GM18526 (cell line): ENCODE data around the gene SEMG2.

ENCODE experiments used
- POLR2A ChIP-seq: IDR thresholded peaks from 3 replicates; pipeline ENCODE4 v1.6.1; 2011; ENCODE audit not compliant: insufficient read length; ENCODE audit errors: extremely low read depth

Gene SEMG2

GRCh38 chr20:45221076-45221475, at the start of gene SEMG2:
SEMG2 (plus strand) TSS chr20:45221373; CDS start chr20:45221390, 17 bp downstream.
- no peak for TF ChIP-seq POLR2A

DNA sequence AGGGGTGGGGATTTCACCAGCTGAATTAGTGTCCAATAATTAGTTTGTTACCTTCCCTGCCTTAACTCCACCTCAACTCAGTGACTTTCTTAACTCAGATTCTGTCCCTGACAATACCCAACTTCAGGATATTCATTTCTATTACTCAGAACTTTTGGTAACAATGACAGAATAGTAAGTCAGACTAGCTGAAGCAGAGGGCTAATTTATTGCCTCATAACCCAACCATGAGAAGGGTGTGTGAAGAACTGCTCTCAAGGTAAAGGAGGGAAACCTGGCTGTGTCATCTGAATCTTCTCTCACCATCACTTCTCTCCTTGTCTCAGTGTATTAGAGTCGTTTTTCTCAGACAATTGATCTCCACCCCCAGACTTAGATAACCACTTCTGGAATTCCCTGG, 47.7 kb upstream of the SEMG2 start:
- no peak for TF ChIP-seq POLR2A

GRCh38 chr20:45174434-45175364, 46.5 kb upstream of the SEMG2 start, which contains the start of gene PI3:
PI3 (plus strand) TSS chr20:45174902; CDS start chr20:45174923, 21 bp downstream.
- TF ChIP-seq POLR2A: no peak

- no peak for TF ChIP-seq POLR2A
Observed at GRCh38 chr20:45176526-45177267, 44.5 kb upstream of the SEMG2 start.

GRCh38 chr20:45179166-45179565, 42.0 kb upstream of the SEMG2 start:
- no peak for TF ChIP-seq POLR2A

- TF ChIP-seq POLR2A: no peak
Observed at GRCh38 chr20:45181639-45182038, 39.5 kb upstream of the SEMG2 start.

DNA sequence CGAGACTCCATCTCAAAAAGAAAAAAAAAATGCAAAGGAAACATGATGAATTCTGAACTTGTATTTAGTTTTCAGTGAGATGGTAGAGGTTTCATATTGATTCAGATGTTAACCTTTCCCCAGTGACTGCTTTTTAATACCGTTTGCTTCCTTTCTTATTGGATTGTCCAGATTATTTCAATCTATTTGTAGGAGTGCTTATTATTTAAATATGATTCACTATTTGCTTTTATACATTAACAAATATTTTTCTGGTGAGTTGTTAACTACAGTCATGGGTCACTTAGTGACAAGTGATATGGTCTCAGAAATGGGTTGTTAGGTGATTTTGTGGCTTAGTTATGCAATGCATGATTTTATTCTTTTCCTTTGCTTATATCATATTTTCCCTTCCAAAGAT, 38.1 kb upstream of the SEMG2 start:
- no peak for TF ChIP-seq POLR2A

DNA sequence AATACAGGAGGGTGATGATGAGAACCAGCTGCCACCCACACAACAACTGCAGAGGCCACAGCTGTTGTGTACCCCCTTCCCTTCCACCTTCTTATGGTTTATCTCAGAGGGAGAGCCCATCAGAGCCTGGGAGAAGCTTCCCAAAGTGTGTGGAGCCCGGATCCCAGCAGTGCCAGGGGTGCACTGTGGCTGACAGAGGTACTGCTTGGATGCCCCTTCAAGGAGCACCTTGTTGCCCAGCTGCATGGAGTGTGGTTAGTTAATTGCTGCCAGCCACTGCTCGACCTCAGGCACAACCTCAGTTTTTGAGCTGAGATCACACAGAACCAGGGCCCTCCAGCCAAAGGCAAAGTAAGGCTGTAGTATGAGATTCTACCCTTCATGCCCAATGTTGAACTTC, 33.5 kb upstream of the SEMG2 start:
- TF ChIP-seq POLR2A: no peak

DNA sequence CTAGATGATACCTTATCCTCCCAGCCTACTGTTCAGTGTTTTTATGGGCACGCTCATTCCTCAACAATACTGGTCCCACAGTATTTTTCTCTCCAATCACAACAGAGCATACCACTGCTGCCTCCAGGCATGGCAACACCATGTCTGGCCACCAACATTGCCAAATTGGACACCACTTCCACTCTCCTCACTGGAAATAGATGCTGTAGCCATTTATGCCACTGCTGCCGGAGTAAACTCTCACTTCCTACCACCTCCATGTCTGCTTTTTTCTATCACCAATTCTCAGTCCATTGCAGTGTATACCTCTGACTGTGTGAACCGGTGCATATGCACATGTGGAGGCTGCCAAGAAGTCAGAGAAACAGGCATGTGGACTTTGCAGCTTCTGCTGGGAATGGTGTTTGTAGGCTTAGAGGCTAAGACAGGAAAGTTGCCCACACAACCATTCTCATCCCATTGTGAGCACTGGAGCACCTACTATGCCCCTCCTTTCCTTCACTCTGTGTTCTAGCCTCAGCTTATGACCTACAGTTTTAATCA, 32.0 kb upstream of the SEMG2 start:
- TF ChIP-seq POLR2A: no peak

DNA sequence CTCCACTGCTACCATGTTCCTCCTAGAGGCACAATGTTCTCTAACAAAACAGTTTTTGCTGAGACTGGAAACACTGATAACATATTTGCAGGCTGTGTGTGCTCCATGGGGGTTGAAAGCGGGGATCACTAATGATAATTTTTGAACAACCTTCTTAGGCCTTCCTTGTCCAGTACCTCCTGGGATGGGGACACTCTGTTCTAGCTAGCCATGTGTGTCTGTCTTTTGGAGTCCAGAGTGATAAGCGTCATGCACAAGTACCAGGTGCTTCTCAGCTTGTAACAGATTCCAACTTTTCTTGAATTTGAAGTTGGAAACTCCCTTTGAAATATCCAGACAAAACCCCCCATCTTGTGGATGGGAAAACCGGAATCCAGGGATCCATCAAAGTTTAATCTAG, 31.3 kb upstream of the SEMG2 start:
- no peak for TF ChIP-seq POLR2A

DNA sequence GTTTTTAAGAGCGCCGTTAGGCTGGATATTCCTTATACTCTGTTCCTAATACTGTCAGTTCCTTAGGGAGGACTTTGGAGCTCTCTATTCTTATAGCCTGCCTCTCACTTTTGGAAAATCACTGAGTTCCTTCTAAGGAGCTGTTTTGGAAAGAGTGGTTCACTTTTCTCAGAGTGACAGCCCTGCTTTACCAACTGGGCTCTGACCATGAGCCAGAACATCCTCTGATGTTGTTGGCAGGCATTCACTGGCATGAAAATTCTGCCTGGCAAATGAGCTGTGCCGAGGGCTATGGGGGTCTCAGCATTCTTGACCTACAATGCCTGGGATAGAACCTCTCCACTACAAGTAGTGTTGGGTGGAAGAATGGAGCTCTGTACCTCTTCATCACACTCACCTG, 29.2 kb upstream of the SEMG2 start:
- TF ChIP-seq POLR2A: no peak

- no peak for TF ChIP-seq POLR2A
Observed at GRCh38 chr20:45193331-45193730, 27.8 kb upstream of the SEMG2 start.

DNA sequence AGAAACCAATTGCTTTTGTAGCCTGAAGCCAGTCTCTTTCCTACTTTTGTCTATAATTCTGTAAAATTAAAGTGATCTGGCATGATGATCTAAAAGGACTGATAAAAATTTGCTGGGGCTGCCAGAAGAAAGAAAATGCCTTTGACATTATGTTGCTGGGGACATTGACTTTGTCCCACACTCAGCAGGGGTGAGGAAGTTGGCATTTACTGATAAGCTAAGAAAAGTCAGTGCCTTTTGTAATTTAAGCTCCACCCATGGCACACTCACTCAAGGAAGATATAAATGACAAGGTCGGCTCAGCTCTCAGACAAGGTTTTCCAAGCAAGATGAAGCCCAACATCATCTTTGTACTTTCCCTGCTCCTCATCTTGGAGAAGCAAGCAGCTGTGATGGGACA, 14.4 kb upstream of the SEMG2 start, which contains the start of gene SEMG1:
SEMG1 (plus strand) TSS at position 309 of the 400 bp plus-strand sequence; CDS start at position 330, 21 bp downstream.
- TF ChIP-seq POLR2A: no peak

DNA sequence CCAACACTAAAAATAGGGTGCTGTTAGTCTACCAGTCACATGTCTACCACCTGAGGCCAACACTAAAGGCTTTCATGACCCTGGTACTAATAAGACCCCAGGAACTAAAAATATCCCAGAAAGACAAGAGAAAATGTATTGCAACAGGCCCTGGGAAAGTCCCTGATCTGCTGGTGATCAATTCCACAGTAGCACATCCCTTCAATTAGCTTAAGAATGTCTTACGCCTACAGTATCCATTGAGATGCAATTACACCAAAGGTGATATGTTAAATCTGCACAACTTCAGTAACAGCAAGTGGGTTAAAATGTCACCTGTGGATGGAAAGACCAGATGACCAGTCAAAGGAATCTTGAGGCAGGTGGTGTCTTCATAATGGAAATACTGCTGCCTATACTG, 11.2 kb upstream of the SEMG2 start:
- TF ChIP-seq POLR2A: no peak

DNA sequence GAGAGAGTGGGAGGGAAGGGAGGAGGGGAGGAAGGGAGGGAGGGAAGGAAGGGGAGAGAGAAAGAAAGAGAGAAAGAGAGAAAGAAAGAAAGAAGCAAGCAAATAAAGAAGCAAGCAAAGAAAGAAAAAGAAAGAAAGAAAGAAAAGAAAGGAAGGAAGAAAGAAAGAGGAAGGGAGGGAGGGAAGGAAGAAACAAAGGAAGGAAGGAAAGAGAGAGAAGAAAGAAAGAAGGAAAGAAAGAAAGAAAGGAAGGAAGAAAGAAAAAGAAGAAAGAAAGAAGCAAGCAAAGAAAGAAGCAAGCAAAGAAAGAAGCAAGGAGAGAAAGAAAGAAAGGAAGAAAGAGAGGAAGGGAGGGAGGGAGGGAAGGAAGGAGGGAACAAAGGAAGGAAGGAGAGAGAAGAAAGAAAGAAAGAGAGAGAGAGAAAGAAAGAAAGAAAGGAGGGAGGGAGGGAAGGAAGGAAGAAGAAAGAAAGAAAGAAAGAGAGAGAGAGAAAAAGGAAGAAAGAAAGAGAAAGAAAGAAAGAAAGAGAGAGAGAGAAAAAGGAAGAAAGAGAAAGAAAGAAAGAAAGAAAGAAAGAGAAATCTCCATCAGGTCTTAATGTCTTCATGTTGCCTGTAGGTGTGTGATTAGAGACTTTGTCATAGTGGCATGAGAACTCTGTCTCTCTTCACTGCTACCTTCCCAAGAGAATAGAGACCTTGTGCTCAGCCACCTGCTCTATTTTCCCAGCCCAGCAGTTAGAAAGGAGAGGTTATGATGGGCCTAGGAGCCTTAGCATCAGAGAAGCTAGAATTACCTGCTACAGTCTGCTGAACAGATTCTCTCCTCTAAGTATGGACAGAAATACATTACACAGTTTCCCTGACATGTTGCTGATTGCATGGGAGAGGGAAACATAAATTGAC, 9.4 kb upstream of the SEMG2 start:
- no peak for TF ChIP-seq POLR2A
